Fibroblast of lung (primary cell): ENCODE results near the gene ZNF366.

Experiments used
- EZH2 ChIP-seq: IDR thresholded peaks from 2 replicates; pipeline ENCODE4 v1.5.1; 2012; ENCODE audit warnings: low read length, control low read depth, mild to moderate bottlenecking; ENCODE audit errors: missing control alignments
- TF ChIP-seq, protein P1 (sequence below), 2 donors: IDR thresholded peaks in 1 of 2; conservative IDR thresholded peaks in 1 of 2; 1 replicate in 1 of 2; 2 replicates in 1 of 2; pipeline ENCODE4 v1.5.1; 2011 to 2012; ENCODE audit warnings: low read length in 2 of 2, control low read depth in 1 of 2, inconsistent platforms in 1 of 2, low read depth in 1 of 2, mild to moderate bottlenecking in 1 of 2

DNA sequence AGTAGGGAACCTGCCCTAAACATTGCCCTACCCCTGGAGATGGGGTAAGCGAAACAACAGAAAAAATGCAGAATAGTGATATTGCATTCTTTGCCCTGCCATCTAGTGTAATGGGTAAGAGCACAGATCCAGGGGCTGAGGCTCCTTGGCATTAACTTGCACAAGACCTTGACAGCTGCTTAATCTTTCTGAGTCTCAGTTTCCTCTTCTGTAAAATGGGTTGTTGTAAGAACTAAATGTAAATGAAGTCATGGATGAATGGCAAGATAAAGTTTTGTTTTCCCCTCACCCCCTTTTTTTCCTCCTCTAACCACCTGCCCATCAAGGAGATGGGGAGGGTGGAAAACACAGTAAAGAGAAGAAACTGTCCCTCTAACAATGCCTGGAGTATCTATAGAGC, 47.7 kb upstream of the ZNF366 start:
- TF ChIP-seq, protein P1, sequence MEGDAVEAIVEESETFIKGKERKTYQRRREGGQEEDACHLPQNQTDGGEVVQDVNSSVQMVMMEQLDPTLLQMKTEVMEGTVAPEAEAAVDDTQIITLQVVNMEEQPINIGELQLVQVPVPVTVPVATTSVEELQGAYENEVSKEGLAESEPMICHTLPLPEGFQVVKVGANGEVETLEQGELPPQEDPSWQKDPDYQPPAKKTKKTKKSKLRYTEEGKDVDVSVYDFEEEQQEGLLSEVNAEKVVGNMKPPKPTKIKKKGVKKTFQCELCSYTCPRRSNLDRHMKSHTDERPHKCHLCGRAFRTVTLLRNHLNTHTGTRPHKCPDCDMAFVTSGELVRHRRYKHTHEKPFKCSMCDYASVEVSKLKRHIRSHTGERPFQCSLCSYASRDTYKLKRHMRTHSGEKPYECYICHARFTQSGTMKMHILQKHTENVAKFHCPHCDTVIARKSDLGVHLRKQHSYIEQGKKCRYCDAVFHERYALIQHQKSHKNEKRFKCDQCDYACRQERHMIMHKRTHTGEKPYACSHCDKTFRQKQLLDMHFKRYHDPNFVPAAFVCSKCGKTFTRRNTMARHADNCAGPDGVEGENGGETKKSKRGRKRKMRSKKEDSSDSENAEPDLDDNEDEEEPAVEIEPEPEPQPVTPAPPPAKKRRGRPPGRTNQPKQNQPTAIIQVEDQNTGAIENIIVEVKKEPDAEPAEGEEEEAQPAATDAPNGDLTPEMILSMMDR (conservative IDR thresholded peaks at IDR 0.05 in 1 of 2, IDR thresholded peaks at IDR 0.05 in 1 of 2; ENCODE audit: low read depth in 1 of 2, low read length in 2 of 2): no peak
- TF ChIP-seq EZH2: no peak
